C4-2B (cell line): Measurements from ENCODE around the gene ZFYVE9.

Source experiments
- CTCF ChIP-seq: fragments of 450-650 bp; conservative IDR thresholded peaks from 2 replicates; pipeline ENCODE4 v1.5.1; 2017; ENCODE audit warnings: mild to moderate bottlenecking
- ZFX ChIP-seq: fragments of 450-650 bp; IDR thresholded peaks from 2 replicates; pipeline ENCODE4 v1.6.1; 2017

GRCh38 chr1:52096216-52096615 lies 45.7 kb upstream of the ZFYVE9 start:
- TF ChIP-seq CTCF, result no peak
- no peak for TF ChIP-seq ZFX
